Large intestine (tissue), 12 donors: ENCODE results near the gene OR56A5. TPM values are rescaled to one million over a fixed set of nuclear protein-coding genes. Genes with fewer than 3 reads are reported as not detected.

Experiments used
- DNase-seq, 2 donors: peaks; one replicate each; pipeline versions ENCODE4 v3.0.0 to v3.0.0-alpha.2; 2013
- H3K27ac ChIP-seq: one replicate; pipeline ENCODE4 v1.5.1; 2013; ENCODE audit warnings: low read length
- H3K27me3 ChIP-seq: 2 replicates; pipeline ENCODE4 v1.6.1; 2013; ENCODE audit warnings: low read length; ENCODE audit not compliant: control insufficient read depth, insufficient read depth
- H3K36me3 ChIP-seq: 2 replicates; pipeline ENCODE4 v1.6.1; 2013; ENCODE audit warnings: low read length; ENCODE audit not compliant: control insufficient read depth, insufficient read depth
- H3K4me1 ChIP-seq: one replicate; pipeline ENCODE4 v1.6.1; 2013; ENCODE audit warnings: low read length; ENCODE audit not compliant: control insufficient read depth, insufficient read depth
- H3K4me3 ChIP-seq: one replicate; pipeline ENCODE4 v1.5.1; 2013; ENCODE audit warnings: low read length
- H3K9me3 ChIP-seq: one replicate; pipeline ENCODE4 v1.6.1; 2013; ENCODE audit warnings: mild to moderate bottlenecking, low read depth, low read length, moderate library complexity; ENCODE audit not compliant: control insufficient read depth
- WGBS: methylation state at CpG from one replicate; pipeline ENCODE4 v1.1.5; 2013; ENCODE audit warnings: low lambda C conversion rate; ENCODE audit not compliant: insufficient coverage; 5-methylcytosine and 5-hydroxymethylcytosine counted together
- long read RNA-seq, 11 donors: transcript quantifications; one replicate each; lab custom pipeline, GENCODE V29; 2026
- polyA plus RNA-seq: library from polyadenylated mRNA; unstranded; fragments of 120-200 nt; gene quantifications from one replicate; pipeline ENCODE4 v1.2.1, GENCODE V29; 2013

OR56A5 gene
- polyA plus RNA-seq = not detected
- long read RNA-seq, donor 1 = 0 reads
- long read RNA-seq, donor 2 = 0 reads
- long read RNA-seq, donor 3 = 0 reads
- long read RNA-seq, donor 4 = 0 reads
- long read RNA-seq, donor 5 = 0 reads
- long read RNA-seq, donor 6 = 0 reads
- long read RNA-seq, donor 7 = 0 reads
- long read RNA-seq, donor 8 = 0 reads
- long read RNA-seq, donor 9 = 0 reads
- long read RNA-seq, donor 10 = 0 reads
- long read RNA-seq, donor 11 = 0 reads

- Histone ChIP-seq H3K27ac (no peak within 1 kb of the TSS), H3K4me3 (no peak within 1 kb of the TSS), H3K27me3 (no peaks in the 10 kb centered on the region), H3K36me3 (no peaks in the 10 kb centered on the region), H3K9me3 (no peaks in the 10 kb centered on the region), H3K4me1 (no peaks in the 10 kb centered on the region)
- no peak for DNase-seq
Measured at GRCh38 chr11:5968394-5968793, at the start of gene OR56A5. Gene OR56A5 (minus strand): TSS chr11:5968494. CDS start chr11:5968494, 0 bp downstream.

- Histone ChIP-seq H3K4me3 (no peak overlapping the region), H3K9me3 (no peaks in the 10 kb centered on the region), H3K27me3 (no peaks in the 10 kb centered on the region), H3K4me1 (no peaks in the 10 kb centered on the region), H3K36me3 (no peaks in the 10 kb centered on the region), H3K27ac (no peak overlapping the region)
- WGBS = no CpG with 5 or more reads among the region's 3 CpGs
- DNase-seq = no peak
Measured at GRCh38 chr11:6013042-6013441, 44.7 kb upstream of the OR56A5 start.

- Histone ChIP-seq H3K9me3 (no peaks in the 10 kb centered on the region), H3K36me3 (no peaks in the 10 kb centered on the region), H3K4me1 (no peaks in the 10 kb centered on the region), H3K27me3 (no peaks in the 10 kb centered on the region), H3K27ac (no peak overlapping the region), H3K4me3 (no peak overlapping the region)
- WGBS = no CpG with 5 or more reads among the region's 4 CpGs
- DNase-seq = no peak
Measured at GRCh38 chr11:6012035-6012668, 43.9 kb upstream of the OR56A5 start.

DNA sequence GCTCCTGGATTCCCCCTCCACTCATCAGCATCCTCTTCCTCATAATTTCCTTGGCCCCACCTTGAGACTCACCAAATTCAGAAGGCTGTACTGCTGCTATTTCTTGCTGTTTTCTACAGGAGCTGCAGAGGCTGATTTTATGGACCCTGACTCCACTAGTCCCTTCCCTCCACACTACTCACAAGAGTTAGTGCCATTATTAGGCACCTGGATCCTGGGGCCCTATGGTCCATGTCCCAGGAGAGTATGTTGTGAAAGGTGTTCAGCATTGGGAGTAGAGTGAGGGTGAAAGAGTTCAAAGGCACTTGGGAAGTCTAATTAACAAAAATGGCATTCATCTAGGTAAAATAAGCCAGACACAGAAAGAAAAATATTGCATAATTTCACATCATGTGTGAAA, 38.6 kb upstream of the OR56A5 start, which contains the start of gene OR56A4:
Gene OR56A4, minus strand, starts transcription at position 101 of the 400 bp plus-strand sequence. CDS start 3,954 bp downstream, outside the sequence.
- Histone ChIP-seq H3K4me1 (no peaks in the 10 kb centered on the region), H3K9me3 (no peaks in the 10 kb centered on the region), H3K4me3 (no peak within 1 kb of the TSS), H3K27ac (no peak within 1 kb of the TSS), H3K36me3 (no peaks in the 10 kb centered on the region), H3K27me3 (no peaks in the 10 kb centered on the region)
- DNase-seq = no peak

DNA sequence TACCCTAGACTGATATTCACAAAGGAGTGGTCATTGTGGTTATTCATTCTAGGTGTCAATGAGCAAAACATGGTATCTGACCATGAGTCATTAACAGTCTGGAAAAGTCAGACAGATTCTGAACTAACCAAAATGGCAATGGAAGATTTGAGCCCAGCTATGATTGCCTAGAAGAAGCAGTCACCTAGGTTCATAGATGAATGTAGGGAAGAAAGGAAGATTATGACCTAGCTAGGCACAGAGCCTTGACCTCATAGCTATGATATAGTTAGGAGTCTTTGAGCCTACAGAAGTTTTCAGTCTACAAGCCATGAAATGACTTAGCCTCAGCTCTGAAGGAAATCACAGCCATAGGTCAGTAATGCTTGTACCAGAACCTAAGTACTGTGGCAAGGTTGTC, 38.1 kb upstream of the OR56A5 start:
- DNase-seq = no peak
- H3K4me1 ChIP-seq = no peaks in the 10 kb centered on the region
- H3K36me3 ChIP-seq = no peaks in the 10 kb centered on the region
- H3K27ac ChIP-seq = no peak overlapping the region
- H3K9me3 ChIP-seq = no peaks in the 10 kb centered on the region
- H3K4me3 ChIP-seq = no peak overlapping the region
- H3K27me3 ChIP-seq = no peaks in the 10 kb centered on the region

GRCh38 chr11:6002202-6002699, 34.0 kb upstream of the OR56A5 start:
- H3K4me1 ChIP-seq = no peaks in the 10 kb centered on the region
- H3K9me3 ChIP-seq = no peaks in the 10 kb centered on the region
- no peaks in the 10 kb centered on the region for H3K36me3 ChIP-seq
- no peak overlapping the region for H3K27ac ChIP-seq
- no peaks in the 10 kb centered on the region for H3K27me3 ChIP-seq
- WGBS = no CpG with 5 or more reads among the region's 7 CpGs
- H3K4me3 ChIP-seq = no peak overlapping the region
- DNase-seq = no peak

DNA sequence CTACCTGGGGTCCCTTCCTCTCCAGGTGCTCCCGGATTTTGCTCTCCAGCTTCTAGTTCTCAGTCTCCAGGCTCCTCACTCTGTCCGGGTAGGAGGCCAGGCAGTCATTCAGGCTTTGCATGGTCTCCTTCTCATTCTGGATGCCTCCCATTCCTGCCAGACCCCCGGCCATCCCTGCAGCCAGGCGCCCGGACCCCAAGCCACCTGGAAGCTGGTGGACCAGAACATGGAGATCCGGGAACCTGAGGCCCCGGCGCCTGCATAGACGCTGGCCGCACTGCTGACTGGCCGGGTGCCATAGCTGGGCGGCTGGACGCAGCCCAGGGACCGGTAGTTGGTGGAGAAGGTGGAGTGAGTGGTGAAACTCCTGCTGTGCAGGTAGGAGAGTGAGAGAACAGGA, 26.5 kb upstream of the OR56A5 start:
- Histone ChIP-seq H3K9me3 (no peaks in the 10 kb centered on the region), H3K27ac (no peak overlapping the region), H3K4me3 (no peak overlapping the region), H3K27me3 (no peaks in the 10 kb centered on the region), H3K4me1 (no peaks in the 10 kb centered on the region), H3K36me3 (no peaks in the 10 kb centered on the region)
- DNase-seq = no peak
- WGBS = no CpG with 5 or more reads among the region's 14 CpGs

- H3K27ac ChIP-seq = no peak overlapping the region
- no peak overlapping the region for H3K4me3 ChIP-seq
- H3K4me1 ChIP-seq = no peaks in the 10 kb centered on the region
- no peak for DNase-seq
- no peaks in the 10 kb centered on the region for H3K9me3 ChIP-seq
- WGBS = no CpG with 5 or more reads among the region's 3 CpGs
- no peaks in the 10 kb centered on the region for H3K36me3 ChIP-seq
- no peaks in the 10 kb centered on the region for H3K27me3 ChIP-seq
Measured at GRCh38 chr11:5992604-5993251, 24.4 kb upstream of the OR56A5 start.

DNA sequence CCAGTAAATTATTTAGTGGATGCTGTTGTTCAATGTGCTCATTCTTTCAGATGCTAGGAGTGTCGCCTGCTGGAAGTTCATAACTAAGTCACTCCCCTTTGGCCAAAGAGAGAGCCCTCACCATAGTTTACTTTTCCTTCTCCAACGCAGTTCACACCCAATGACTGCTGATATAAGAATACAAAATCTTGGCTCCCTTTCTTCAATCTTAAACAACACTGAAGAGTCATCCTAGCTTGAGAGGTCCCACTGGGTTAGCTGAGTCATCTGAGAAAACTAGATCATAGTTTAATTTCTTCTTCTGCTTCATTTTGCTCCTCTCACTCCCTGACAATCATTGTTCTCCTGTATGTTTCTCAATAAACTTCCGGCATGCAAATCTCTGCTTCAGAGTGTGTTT, 23.9 kb upstream of the OR56A5 start:
- WGBS = no CpG with 5 or more reads among the region's 3 CpGs
- DNase-seq = no peak
- Histone ChIP-seq H3K36me3 (no peaks in the 10 kb centered on the region), H3K27me3 (no peaks in the 10 kb centered on the region), H3K9me3 (no peaks in the 10 kb centered on the region), H3K4me3 (no peak overlapping the region), H3K4me1 (no peaks in the 10 kb centered on the region), H3K27ac (no peak overlapping the region)

DNA sequence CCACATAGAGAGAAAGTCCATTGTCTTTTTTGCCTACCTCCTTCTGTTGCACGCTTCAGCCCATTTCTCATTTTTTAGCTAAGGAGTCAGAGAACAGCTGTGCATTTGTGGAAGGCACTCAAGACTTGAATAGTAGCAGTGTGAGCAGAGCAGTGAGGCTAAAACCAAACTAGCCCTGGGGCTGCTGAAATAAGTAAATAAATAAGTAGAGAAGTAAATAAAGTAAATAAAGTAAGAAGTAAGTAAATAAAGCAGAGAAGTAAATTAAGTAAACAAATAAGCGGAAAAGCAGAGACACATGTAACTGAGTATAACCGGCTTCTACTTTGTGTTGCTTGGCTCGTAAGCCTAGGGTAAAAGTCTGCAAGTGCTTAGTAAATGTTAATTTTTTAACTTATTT, 20.9 kb upstream of the OR56A5 start:
- DNase-seq = no peak
- no CpG with 5 or more reads among the region's 4 CpGs for WGBS
- Histone ChIP-seq H3K4me3 (no peak overlapping the region), H3K27ac (no peak overlapping the region), H3K9me3 (no peaks in the 10 kb centered on the region), H3K4me1 (no peaks in the 10 kb centered on the region), H3K36me3 (no peaks in the 10 kb centered on the region), H3K27me3 (no peaks in the 10 kb centered on the region)
